Liver (tissue), 9 donors: ENCODE measurements around the gene AFF2. TPM values are rescaled to one million over a fixed set of nuclear protein-coding genes. Genes with fewer than 3 reads are reported as not detected.

Source experiments
- DNase-seq: peaks from one replicate; pipeline ENCODE4 v3.0.0-alpha.2; 2017; ENCODE audit warnings: low spot score
- H3K27ac ChIP-seq, 2 donors: one replicate each; pipeline ENCODE4 v1.7.0; 2013; ENCODE audit warnings: inconsistent platforms in 2 of 2, low read length in 2 of 2, control low read depth in 1 of 2, low read depth in 1 of 2, mild to moderate bottlenecking in 1 of 2
- H3K27me3 ChIP-seq, 4 donors: one replicate each; pipeline versions ENCODE4 v1.6.1 to v1.7.0; 2013; ENCODE audit warnings: low read length in 3 of 4, inconsistent platforms in 1 of 4, mild to moderate bottlenecking in 1 of 4, moderate library complexity in 1 of 4; ENCODE audit not compliant: control insufficient read depth in 4 of 4, insufficient read depth in 4 of 4
- H3K36me3 ChIP-seq, 4 donors: one replicate each; pipeline versions ENCODE4 v1.6.1 to v1.7.0; 2013; ENCODE audit warnings: low read length in 3 of 4, mild to moderate bottlenecking in 3 of 4, low read depth in 1 of 4, moderate library complexity in 1 of 4; ENCODE audit not compliant: control insufficient read depth in 4 of 4, insufficient read depth in 3 of 4
- H3K4me1 ChIP-seq, 4 donors: one replicate each; pipeline versions ENCODE4 v1.6.1 to v1.7.0; 2013; ENCODE audit warnings: low read length in 3 of 4, mild to moderate bottlenecking in 3 of 4, moderate library complexity in 1 of 4; ENCODE audit not compliant: control insufficient read depth in 4 of 4, insufficient read depth in 4 of 4
- H3K4me3 ChIP-seq, 3 donors: one replicate each; pipeline versions ENCODE4 v1.6.1 to v1.7.0; 2013; ENCODE audit warnings: low read length in 3 of 3, control low read depth in 1 of 3, low read depth in 1 of 3, mild to moderate bottlenecking in 1 of 3
- H3K9ac ChIP-seq, 2 donors: one replicate each; pipeline ENCODE4 v1.7.0; 2013; ENCODE audit warnings: low read length in 2 of 2, mild to moderate bottlenecking in 2 of 2, moderate library complexity in 2 of 2, control low read depth in 1 of 2, low read depth in 1 of 2
- H3K9me3 ChIP-seq, 4 donors: one replicate each; pipeline versions ENCODE4 v1.6.1 to v1.7.0; 2013; ENCODE audit warnings: low read length in 3 of 4; ENCODE audit not compliant: control insufficient read depth in 4 of 4
- EGR1 ChIP-seq, 2 donors: IDR thresholded peaks; 2 replicates each; pipeline ENCODE4 v1.6.1; 2016 to 2018; ENCODE audit warnings: antibody characterized with exemption in 2 of 2, low read depth in 2 of 2
- GABPA ChIP-seq, 2 donors: IDR thresholded peaks in 1 of 2; conservative IDR thresholded peaks in 1 of 2; 2 replicates each; pipeline ENCODE4 v1.6.1; 2016; ENCODE audit warnings: antibody characterized with exemption in 2 of 2, mild to moderate bottlenecking in 1 of 2, moderate library complexity in 1 of 2
- HNF4A ChIP-seq, 2 donors: conservative IDR thresholded peaks; 2 replicates each; pipeline ENCODE4 v1.6.1; 2016; ENCODE audit warnings: antibody characterized with exemption in 2 of 2, mild to moderate bottlenecking in 2 of 2
- NR2F2 ChIP-seq: IDR thresholded peaks from 2 replicates; pipeline ENCODE4 v1.6.1; 2016; ENCODE audit warnings: antibody characterized with exemption
- RAD21 ChIP-seq, 2 donors: IDR thresholded peaks; 2 replicates each; pipeline ENCODE4 v1.6.1; 2016; ENCODE audit warnings: antibody characterized with exemption in 2 of 2, mild to moderate bottlenecking in 2 of 2
- RXRA ChIP-seq, 2 donors: IDR thresholded peaks; 2 replicates each; pipeline ENCODE4 v1.6.1; 2017 to 2018; ENCODE audit warnings: antibody characterized with exemption in 2 of 2, mild to moderate bottlenecking in 1 of 2
- SP1 ChIP-seq: IDR thresholded peaks from 2 replicates; pipeline ENCODE4 v1.6.1; 2018; ENCODE audit warnings: antibody characterized with exemption, mild to moderate bottlenecking
- WGBS: extraction: QIAGEN DNeasy Blood & Tissue Kit; methylation state at CpG from one replicate; pipeline ENCODE4 v1.1.7; 2013; 5-methylcytosine and 5-hydroxymethylcytosine counted together
- polyA plus RNA-seq, 2 donors: library from polyadenylated mRNA; stranded (reverse) in 1 of 2; unstranded in 1 of 2; fragments of 200-250 nt in 1 of 2; fragments of >200 nt in 1 of 2; fragmentation: Nextera tagmentation in 1 of 2; extraction: Ambion mirVana in 1 of 2; gene quantifications; one replicate each; pipeline versions ENCODE4 v1.2.1 to v1.2.3, GENCODE V29; 2013 to 2015
- total RNA-seq, 2 donors: library from RNA; depleted of rRNA; stranded (reverse); fragments of >200 nt; gene quantifications; one replicate each; pipeline ENCODE4 v1.2.3, GENCODE V29; 2014
- TF ChIP-seq, protein P1 (sequence below): IDR thresholded peaks from 2 replicates; pipeline ENCODE4 v1.6.1; 2016; ENCODE audit warnings: antibody characterized with exemption
- TF ChIP-seq, protein P2 (sequence below): fragments of 150-350 bp; IDR thresholded peaks from 2 replicates; pipeline ENCODE4 v1.5.1; 2017; ENCODE audit warnings: improper control_type of control experiment, low read depth, low read length; ENCODE audit not compliant: missing input control
- TF ChIP-seq, protein P3 (sequence below): IDR thresholded peaks from 2 replicates; pipeline ENCODE4 v1.6.1; 2016; ENCODE audit warnings: antibody characterized with exemption
- TF ChIP-seq, protein P4 (sequence below): IDR thresholded peaks from 2 replicates; pipeline ENCODE4 v1.6.1; 2016; ENCODE audit warnings: antibody characterized with exemption, mild to moderate bottlenecking
- donor health status: healthy.
- donor health status: healthy.
- donor health status: healthy.
- donor health status: healthy.
- donor health status: healthy.

Gene AFF2
- total and polyA plus RNA-seq, 4 donors = 0.01 to 1.6 (median 0.50) TPM; not detected in 1

DNA sequence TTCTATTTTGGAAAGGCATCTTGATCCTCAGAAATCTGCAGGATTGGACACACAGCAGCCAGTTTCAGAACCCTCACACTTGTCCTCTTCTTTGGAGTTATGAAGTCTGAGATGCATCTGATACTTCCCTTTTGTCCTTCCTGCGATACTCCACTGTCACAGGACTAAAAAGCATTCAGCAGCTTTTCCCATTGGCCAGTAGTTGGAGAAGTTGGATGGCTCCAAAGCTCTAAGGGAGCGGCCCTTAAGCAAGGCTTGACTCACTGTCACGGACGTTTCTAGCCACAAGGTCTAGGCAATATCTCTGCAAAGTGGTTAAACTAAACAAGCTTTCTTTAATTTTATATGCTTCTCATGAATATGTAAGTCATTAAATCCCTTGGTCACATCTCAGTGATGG lies 417.0 kb downstream of the AFF2 start:
- Histone ChIP-seq H3K27ac (no peak overlapping the region), H3K36me3 (no peaks in the 10 kb centered on the region), H3K9me3 (no peaks in the 10 kb centered on the region), H3K4me1 (no peaks in the 10 kb centered on the region), H3K9ac (no peak overlapping the region), H3K4me3 (no peak overlapping the region), H3K27me3 (no peaks in the 10 kb centered on the region)
- DNase-seq = no peak
- 81% methylated on average over 4 of the region's 4 CpGs for WGBS
- TF ChIP-seq NR2F2 (no peak), RXRA (IDR thresholded peaks at IDR 0.05) (no peak), EGR1 (IDR thresholded peaks at IDR 0.05; ENCODE audit: low read depth in 2 of 2) (no peak), GABPA (IDR thresholded peaks at IDR 0.05 in 1 of 2, conservative IDR thresholded peaks at IDR 0.05 in 1 of 2) (no peak), HNF4A (conservative IDR thresholded peaks at IDR 0.05) (no peak), SP1 (no peak), RAD21 (IDR thresholded peaks at IDR 0.05) (no peak)
- TF ChIP-seq, protein P1, sequence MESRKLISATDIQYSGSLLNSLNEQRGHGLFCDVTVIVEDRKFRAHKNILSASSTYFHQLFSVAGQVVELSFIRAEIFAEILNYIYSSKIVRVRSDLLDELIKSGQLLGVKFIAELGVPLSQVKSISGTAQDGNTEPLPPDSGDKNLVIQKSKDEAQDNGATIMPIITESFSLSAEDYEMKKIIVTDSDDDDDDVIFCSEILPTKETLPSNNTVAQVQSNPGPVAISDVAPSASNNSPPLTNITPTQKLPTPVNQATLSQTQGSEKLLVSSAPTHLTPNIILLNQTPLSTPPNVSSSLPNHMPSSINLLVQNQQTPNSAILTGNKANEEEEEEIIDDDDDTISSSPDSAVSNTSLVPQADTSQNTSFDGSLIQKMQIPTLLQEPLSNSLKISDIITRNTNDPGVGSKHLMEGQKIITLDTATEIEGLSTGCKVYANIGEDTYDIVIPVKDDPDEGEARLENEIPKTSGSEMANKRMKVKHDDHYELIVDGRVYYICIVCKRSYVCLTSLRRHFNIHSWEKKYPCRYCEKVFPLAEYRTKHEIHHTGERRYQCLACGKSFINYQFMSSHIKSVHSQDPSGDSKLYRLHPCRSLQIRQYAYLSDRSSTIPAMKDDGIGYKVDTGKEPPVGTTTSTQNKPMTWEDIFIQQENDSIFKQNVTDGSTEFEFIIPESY = no peak
- TF ChIP-seq, protein P2, sequence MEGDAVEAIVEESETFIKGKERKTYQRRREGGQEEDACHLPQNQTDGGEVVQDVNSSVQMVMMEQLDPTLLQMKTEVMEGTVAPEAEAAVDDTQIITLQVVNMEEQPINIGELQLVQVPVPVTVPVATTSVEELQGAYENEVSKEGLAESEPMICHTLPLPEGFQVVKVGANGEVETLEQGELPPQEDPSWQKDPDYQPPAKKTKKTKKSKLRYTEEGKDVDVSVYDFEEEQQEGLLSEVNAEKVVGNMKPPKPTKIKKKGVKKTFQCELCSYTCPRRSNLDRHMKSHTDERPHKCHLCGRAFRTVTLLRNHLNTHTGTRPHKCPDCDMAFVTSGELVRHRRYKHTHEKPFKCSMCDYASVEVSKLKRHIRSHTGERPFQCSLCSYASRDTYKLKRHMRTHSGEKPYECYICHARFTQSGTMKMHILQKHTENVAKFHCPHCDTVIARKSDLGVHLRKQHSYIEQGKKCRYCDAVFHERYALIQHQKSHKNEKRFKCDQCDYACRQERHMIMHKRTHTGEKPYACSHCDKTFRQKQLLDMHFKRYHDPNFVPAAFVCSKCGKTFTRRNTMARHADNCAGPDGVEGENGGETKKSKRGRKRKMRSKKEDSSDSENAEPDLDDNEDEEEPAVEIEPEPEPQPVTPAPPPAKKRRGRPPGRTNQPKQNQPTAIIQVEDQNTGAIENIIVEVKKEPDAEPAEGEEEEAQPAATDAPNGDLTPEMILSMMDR = no peak
- TF ChIP-seq, protein P3, sequence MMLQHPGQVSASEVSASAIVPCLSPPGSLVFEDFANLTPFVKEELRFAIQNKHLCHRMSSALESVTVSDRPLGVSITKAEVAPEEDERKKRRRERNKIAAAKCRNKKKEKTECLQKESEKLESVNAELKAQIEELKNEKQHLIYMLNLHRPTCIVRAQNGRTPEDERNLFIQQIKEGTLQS = no peak
- TF ChIP-seq, protein P4, sequence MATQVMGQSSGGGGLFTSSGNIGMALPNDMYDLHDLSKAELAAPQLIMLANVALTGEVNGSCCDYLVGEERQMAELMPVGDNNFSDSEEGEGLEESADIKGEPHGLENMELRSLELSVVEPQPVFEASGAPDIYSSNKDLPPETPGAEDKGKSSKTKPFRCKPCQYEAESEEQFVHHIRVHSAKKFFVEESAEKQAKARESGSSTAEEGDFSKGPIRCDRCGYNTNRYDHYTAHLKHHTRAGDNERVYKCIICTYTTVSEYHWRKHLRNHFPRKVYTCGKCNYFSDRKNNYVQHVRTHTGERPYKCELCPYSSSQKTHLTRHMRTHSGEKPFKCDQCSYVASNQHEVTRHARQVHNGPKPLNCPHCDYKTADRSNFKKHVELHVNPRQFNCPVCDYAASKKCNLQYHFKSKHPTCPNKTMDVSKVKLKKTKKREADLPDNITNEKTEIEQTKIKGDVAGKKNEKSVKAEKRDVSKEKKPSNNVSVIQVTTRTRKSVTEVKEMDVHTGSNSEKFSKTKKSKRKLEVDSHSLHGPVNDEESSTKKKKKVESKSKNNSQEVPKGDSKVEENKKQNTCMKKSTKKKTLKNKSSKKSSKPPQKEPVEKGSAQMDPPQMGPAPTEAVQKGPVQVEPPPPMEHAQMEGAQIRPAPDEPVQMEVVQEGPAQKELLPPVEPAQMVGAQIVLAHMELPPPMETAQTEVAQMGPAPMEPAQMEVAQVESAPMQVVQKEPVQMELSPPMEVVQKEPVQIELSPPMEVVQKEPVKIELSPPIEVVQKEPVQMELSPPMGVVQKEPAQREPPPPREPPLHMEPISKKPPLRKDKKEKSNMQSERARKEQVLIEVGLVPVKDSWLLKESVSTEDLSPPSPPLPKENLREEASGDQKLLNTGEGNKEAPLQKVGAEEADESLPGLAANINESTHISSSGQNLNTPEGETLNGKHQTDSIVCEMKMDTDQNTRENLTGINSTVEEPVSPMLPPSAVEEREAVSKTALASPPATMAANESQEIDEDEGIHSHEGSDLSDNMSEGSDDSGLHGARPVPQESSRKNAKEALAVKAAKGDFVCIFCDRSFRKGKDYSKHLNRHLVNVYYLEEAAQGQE = no peak

DNA sequence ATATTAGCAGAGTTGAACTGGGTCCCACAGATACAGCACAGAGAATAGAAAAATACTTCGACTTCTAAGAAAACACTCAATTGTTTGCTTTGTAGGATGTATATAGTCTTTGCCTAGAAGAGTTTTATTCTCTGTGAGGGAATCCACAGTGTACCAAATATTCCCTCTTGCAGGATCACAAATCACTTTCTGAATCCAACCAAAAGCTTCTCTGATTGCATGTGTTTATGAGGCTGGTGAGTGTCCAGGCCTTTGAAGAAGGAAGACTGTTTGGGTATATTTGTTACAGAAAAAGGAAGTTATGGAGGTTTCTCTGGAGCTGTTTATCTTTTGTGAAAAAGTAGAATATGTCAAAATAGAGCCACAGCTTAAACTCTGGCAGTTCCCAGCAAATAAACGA lies 423.2 kb downstream of the AFF2 start:
- Histone ChIP-seq H3K4me1 (no peaks in the 10 kb centered on the region), H3K9ac (no peak overlapping the region), H3K27ac (no peak overlapping the region), H3K4me3 (no peak overlapping the region), H3K36me3 (no peaks in the 10 kb centered on the region), H3K9me3 (no peaks in the 10 kb centered on the region), H3K27me3 (peaks cover 0 to 2% (median 0%) of the 10 kb centered on the region in 4 donors)
- WGBS = 59% methylated on average over 2 of the region's 2 CpGs
- DNase-seq = no peak
- TF ChIP-seq RXRA (IDR thresholded peaks at IDR 0.05) (no peak), SP1 (no peak), EGR1 (IDR thresholded peaks at IDR 0.05; ENCODE audit: low read depth in 2 of 2) (no peak)
- TF ChIP-seq, protein P2 = no peak
